ENCODE measurements around the gene OR2S2. TPM values are rescaled to one million over a fixed set of nuclear protein-coding genes. Genes with fewer than 3 reads are reported as not detected.

OR2S2 gene
- total and polyA plus RNA-seq, 2 of the 8 experiments (the other 6 are each of a cell fraction or from before 2014, with no cell fraction given), result not detected

GRCh38 chr9:35914301-35914807, 43.6 kb downstream of the OR2S2 start (continued):
- TF ChIP-seq JUND (IDR thresholded peaks at IDR 0.05; ENCODE audit: low read length) (no peak), ATF3 (IDR thresholded peaks at IDR 0.05; ENCODE audit: insufficient read depth, low read depth, low read length) (no peak), RNF2 (IDR thresholded peaks at IDR 0.05; ENCODE audit: borderline replicate concordance, low read depth, low read length, missing control alignments, poor library complexity, severe bottlenecking) (no peak), CHD7 (IDR thresholded peaks at IDR 0.05; ENCODE audit: insufficient replicate concordance, low read length) (no peak), KDM4A (IDR thresholded peaks at IDR 0.05; ENCODE audit: low read depth, low read length, severe bottlenecking) (no peak)

Measured in H1 (cell line).